OCI-LY3 (cell line): ENCODE results near the gene PXYLP1.

Experiments
- H2AFZ ChIP-seq: fragments of 200-600, 300-600 bp; shearing (Covaris generic); 2 replicates; pipeline ENCODE4 v1.6.0; 2014; ENCODE audit warnings: antibody characterized with exemption, low read depth, low read length
- H3K27ac ChIP-seq: fragments of 200-600, 300-600 bp; sonication (generic); 2 replicates; pipeline ENCODE4 v1.5.1; 2014; ENCODE audit warnings: mild to moderate bottlenecking, low read length, moderate library complexity, mixed read lengths
- H3K27me3 ChIP-seq: fragments of 200-600, 300-600 bp; sonication (generic); 2 replicates; pipeline ENCODE4 v1.6.1; 2014; ENCODE audit warnings: low read depth, low read length, mixed read lengths
- H3K36me3 ChIP-seq: fragments of 200-600, 300-600 bp; sonication (generic); replicated peaks from 2 replicates; pipeline ENCODE3; 2014; ENCODE audit warnings: low read depth, low read length, mixed read lengths
- H3K4me1 ChIP-seq: fragments of 300-600, 200-600 bp; sonication (generic); 2 replicates; pipeline ENCODE4 v1.6.1; 2014; ENCODE audit warnings: low read length, mixed read lengths
- H3K4me2 ChIP-seq: fragments of 200-600, 300-600 bp; sonication (generic); 2 replicates; pipeline ENCODE4 v1.6.1; 2014; ENCODE audit warnings: low read length, mixed read lengths
- H3K4me3 ChIP-seq: fragments of 300-600, 200-600 bp; sonication (generic); 2 replicates; pipeline ENCODE4 v1.5.1; 2014; ENCODE audit warnings: antibody characterized with exemption, mild to moderate bottlenecking, low read length, moderate library complexity
- H3K79me2 ChIP-seq: fragments of 300-600, 200-600 bp; shearing (Covaris generic); 2 replicates; pipeline ENCODE4 v1.6.1; 2014; ENCODE audit warnings: mild to moderate bottlenecking, low read length, mixed read lengths
- H3K9ac ChIP-seq: fragments of 300-600, 200-600 bp; shearing (Covaris generic); 2 replicates; pipeline ENCODE4 v1.6.0; 2014; ENCODE audit warnings: mild to moderate bottlenecking, low read length, moderate library complexity
- H3K9me3 ChIP-seq: fragments of 200-600, 300-600 bp; shearing (Covaris generic); 2 replicates; pipeline ENCODE4 v1.6.1; 2014; ENCODE audit warnings: low read length, mixed read lengths; ENCODE audit not compliant: insufficient read depth
- H4K20me1 ChIP-seq: fragments of 200-600, 300-600 bp; sonication (generic); 2 replicates; pipeline ENCODE4 v1.6.1; 2016; ENCODE audit warnings: low read length, mixed read lengths; ENCODE audit not compliant: insufficient read depth
- EZH2phosphoT487 ChIP-seq: fragments of 200-600 bp; shearing (Covaris generic); IDR thresholded peaks from 2 replicates; pipeline ENCODE4 v1.6.1; 2018; ENCODE audit warnings: antibody characterized with exemption, mixed run types, low read depth
- TF ChIP-seq, protein P1 (sequence below): fragments of 200-600, 300-600 bp; sonication (generic); IDR thresholded peaks from 2 replicates; pipeline ENCODE4 v1.5.1; 2014; ENCODE audit warnings: antibody characterized with exemption, low read length, low read depth

PXYLP1 gene

DNA sequence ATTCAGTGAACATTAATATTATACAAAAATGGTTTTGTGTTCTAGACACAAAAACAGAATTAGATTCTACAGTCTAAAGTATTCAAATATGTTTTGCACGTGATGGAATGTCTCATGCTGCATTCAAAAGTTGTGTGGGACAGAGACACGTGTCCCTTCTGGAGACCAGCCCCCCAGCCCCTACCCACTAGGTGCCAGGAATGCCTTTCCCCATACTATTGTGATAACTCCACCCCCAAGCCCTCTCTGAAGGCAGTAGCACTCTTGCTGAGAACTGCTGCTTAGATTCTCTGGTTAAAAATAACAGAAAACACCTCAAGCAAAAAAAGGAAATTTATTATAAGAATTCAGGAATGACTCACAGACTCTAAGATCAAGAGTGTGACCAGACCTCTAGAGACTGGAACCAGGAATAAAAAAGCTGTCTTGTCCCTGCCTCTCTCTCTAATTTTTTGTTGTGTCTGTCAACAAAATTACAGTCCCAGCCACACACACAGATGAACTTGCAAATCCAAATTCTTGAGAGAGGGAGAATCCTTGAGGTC, 57.7 kb downstream of the PXYLP1 start:
- H3K79me2 ChIP-seq: no peaks in the 10 kb centered on the region
- no peak for TF ChIP-seq EZH2phosphoT487
- TF ChIP-seq, protein P1, sequence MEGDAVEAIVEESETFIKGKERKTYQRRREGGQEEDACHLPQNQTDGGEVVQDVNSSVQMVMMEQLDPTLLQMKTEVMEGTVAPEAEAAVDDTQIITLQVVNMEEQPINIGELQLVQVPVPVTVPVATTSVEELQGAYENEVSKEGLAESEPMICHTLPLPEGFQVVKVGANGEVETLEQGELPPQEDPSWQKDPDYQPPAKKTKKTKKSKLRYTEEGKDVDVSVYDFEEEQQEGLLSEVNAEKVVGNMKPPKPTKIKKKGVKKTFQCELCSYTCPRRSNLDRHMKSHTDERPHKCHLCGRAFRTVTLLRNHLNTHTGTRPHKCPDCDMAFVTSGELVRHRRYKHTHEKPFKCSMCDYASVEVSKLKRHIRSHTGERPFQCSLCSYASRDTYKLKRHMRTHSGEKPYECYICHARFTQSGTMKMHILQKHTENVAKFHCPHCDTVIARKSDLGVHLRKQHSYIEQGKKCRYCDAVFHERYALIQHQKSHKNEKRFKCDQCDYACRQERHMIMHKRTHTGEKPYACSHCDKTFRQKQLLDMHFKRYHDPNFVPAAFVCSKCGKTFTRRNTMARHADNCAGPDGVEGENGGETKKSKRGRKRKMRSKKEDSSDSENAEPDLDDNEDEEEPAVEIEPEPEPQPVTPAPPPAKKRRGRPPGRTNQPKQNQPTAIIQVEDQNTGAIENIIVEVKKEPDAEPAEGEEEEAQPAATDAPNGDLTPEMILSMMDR: no peak
- peaks cover 18% of the 10 kb centered on the region for H3K4me1 ChIP-seq
- no peaks in the 10 kb centered on the region for H4K20me1 ChIP-seq
- no peak overlapping the region for H3K9ac ChIP-seq
- H3K4me2 ChIP-seq: peak overlapping the region; percentile 26
- H3K27ac ChIP-seq: no peak overlapping the region
- no peaks in the 10 kb centered on the region for H3K27me3 ChIP-seq
- H2AFZ ChIP-seq: no peak overlapping the region
- H3K36me3 ChIP-seq: no peaks in the 10 kb centered on the region
- no peak overlapping the region for H3K4me3 ChIP-seq
- H3K9me3 ChIP-seq: no peaks in the 10 kb centered on the region

DNA sequence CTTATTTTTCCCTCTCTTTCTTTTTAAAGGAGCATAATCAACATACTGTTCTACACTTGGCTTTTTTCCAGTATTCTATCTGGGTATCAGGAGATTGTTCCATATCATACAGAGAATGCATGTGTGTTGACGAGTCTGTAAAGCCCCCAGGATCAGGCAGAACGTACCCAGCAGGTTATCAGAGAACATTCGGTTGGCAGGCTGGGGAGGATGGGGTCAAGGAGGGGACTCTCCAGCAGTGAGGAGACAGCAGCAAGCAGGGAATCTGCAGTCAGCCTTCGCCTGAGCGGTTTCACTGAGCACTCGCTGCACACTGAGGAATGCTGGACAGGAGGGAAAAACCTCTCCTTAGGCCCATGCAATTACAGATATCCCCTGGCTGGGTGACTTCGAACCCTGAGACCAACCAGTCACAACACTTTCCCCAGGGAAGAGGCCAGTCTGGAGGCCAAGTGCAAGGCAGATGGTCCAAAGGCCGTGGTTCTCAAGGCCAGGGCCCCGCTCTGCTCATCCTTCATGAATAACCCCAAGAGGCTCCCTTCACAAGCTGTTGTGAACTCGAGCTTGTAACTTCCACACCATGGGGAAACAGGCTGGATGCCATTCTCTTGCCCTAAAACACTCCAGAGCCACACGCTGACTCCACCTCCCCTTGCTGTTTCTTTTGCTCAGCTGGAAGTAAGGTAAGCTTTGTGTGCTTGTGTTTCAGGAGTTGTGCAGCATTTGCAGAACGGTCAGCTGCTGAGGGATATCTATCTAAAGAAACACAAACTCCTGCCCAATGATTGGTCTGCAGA, 60.1 kb downstream of the PXYLP1 start:
- TF ChIP-seq EZH2phosphoT487: no peak
- TF ChIP-seq, protein P1: no peak
- Histone ChIP-seq H2AFZ (no peak overlapping the region), H3K4me1 (peaks cover 23% of the 10 kb centered on the region), H3K27me3 (no peaks in the 10 kb centered on the region), H3K36me3 (no peaks in the 10 kb centered on the region), H3K4me3 (no peak overlapping the region), H3K4me2 (no peak overlapping the region), H4K20me1 (no peaks in the 10 kb centered on the region), H3K27ac (no peak overlapping the region), H3K9ac (no peak overlapping the region), H3K9me3 (no peaks in the 10 kb centered on the region), H3K79me2 (no peaks in the 10 kb centered on the region)

- Histone ChIP-seq H2AFZ (no peak overlapping the region), H3K9ac (no peak overlapping the region), H3K36me3 (no peaks in the 10 kb centered on the region), H3K4me1 (peaks cover 23% of the 10 kb centered on the region), H3K9me3 (no peaks in the 10 kb centered on the region), H3K4me3 (no peak overlapping the region), H3K27ac (no peak overlapping the region), H4K20me1 (no peaks in the 10 kb centered on the region), H3K4me2 (no peak overlapping the region), H3K79me2 (no peaks in the 10 kb centered on the region), H3K27me3 (no peaks in the 10 kb centered on the region)
- TF ChIP-seq, protein P1: no peak
Observed at GRCh38 chr3:141292356-141293058, 60.9 kb downstream of the PXYLP1 start.

- Histone ChIP-seq H4K20me1 (no peaks in the 10 kb centered on the region), H3K4me3 (peak overlapping the region; percentile 56), H3K27me3 (no peaks in the 10 kb centered on the region), H3K4me2 (peak overlapping the region; percentile 71), H3K36me3 (no peaks in the 10 kb centered on the region), H3K9ac (peak overlapping the region; percentile 14), H2AFZ (peak overlapping the region; percentile 51), H3K9me3 (no peaks in the 10 kb centered on the region), H3K4me1 (peaks cover 16% of the 10 kb centered on the region), H3K79me2 (no peaks in the 10 kb centered on the region), H3K27ac (no peak overlapping the region)
- TF ChIP-seq, protein P1: no peak
- no peak for TF ChIP-seq EZH2phosphoT487
Observed at GRCh38 chr3:141294301-141294700, 62.7 kb downstream of the PXYLP1 start.
